Testis (tissue), 2 donors: ENCODE results near the gene PCCA.

Experiments
- CTCF ChIP-seq, 3 experiments: fragments of 450-650 bp in 2 of 3; fragments of 200-600 bp in 1 of 3; sonication (generic) in 1 of 3; IDR thresholded peaks; one replicate each; pipeline ENCODE4 v1.5.1; 2016 to 2019; ENCODE audit warnings: antibody characterized with exemption in 3 of 3, mild to moderate bottlenecking in 2 of 3, moderate library complexity in 1 of 3
- POLR2A ChIP-seq: fragments of 450-650 bp; IDR thresholded peaks from one replicate; pipeline ENCODE4 v1.6.1; 2017; ENCODE audit warnings: antibody characterized with exemption, mild to moderate bottlenecking, moderate library complexity

- no peak for TF ChIP-seq POLR2A
- no peak for TF ChIP-seq CTCF (IDR thresholded peaks at IDR 0.05)
These were observed 402.4 kb downstream of the PCCA start for GRCh38 chr13:100491164-100491842.
